Stimulated activated CD4-positive, alpha-beta T cell treated with anti-CD3 and anti-CD28 coated beads, Interleukin-4, amount 100 ng/mL, for 48 hours (primary cell): Measurements from ENCODE around the gene RNF126.
"Not testable (repeated sequence)": the region's sequence is repeated elsewhere in the genome, so short reads cannot be mapped to it uniquely, and the experiment has no call there.

Source experiments
- DNase-seq, 2 donors: peaks; one replicate each; pipeline ENCODE4 v3.0.0-alpha.2; 2020; ENCODE audit warnings: low read depth in 2 of 2

Gene RNF126

GRCh38 chr19:611481-611868, 51.5 kb downstream of the RNF126 start:
- DNase-seq: peak; percentile 46 to 76

- peak; percentile 45 to 50 for DNase-seq
These were observed 52.1 kb downstream of the RNF126 start for GRCh38 chr19:610801-611480.

- no peak for DNase-seq
These were observed 52.8 kb downstream of the RNF126 start for GRCh38 chr19:610071-610800.

GRCh38 chr19:609004-609346, 54.0 kb downstream of the RNF126 start:
- no peak for DNase-seq

- no peak for DNase-seq
These were observed 54.6 kb downstream of the RNF126 start for GRCh38 chr19:608155-609003.

GRCh38 chr19:607301-608154, 55.5 kb downstream of the RNF126 start:
- no peak for DNase-seq

- DNase-seq: peak in 1 of 2 donors; percentile 21
These were observed 57.7 kb downstream of the RNF126 start for GRCh38 chr19:605061-605971.

GRCh38 chr19:604355-604754, 58.7 kb downstream of the RNF126 start:
- peak; percentile 48 to 74 for DNase-seq

- not testable (repeated sequence) for DNase-seq
These were observed 59.2 kb downstream of the RNF126 start for GRCh38 chr19:603779-604178.

- DNase-seq: not testable (repeated sequence)
These were observed 59.7 kb downstream of the RNF126 start for GRCh38 chr19:603302-603639.

GRCh38 chr19:602391-603301, 60.4 kb downstream of the RNF126 start:
- no peak for DNase-seq

GRCh38 chr19:601790-602189, 61.2 kb downstream of the RNF126 start:
- no peak for DNase-seq

- DNase-seq: no peak
These were observed 61.7 kb downstream of the RNF126 start for GRCh38 chr19:601310-601709.
